DOHH2 (cell line): ENCODE results near the gene PACSIN1.

Experiments
- H3F3A ChIP-seq: fragments of 200-600 bp; sonication (generic), shearing (Covaris generic); 2 replicates; pipeline ENCODE4 v1.6.0; 2016; ENCODE audit warnings: antibody characterized with exemption, mild to moderate bottlenecking; ENCODE audit not compliant: control insufficient read depth, insufficient read depth
- H3K27ac ChIP-seq: fragments of 200-600 bp; sonication (generic); 2 replicates; pipeline ENCODE4 v1.5.1; 2014; ENCODE audit warnings: low read depth, mild to moderate bottlenecking, low read length, moderate library complexity
- H3K27me3 ChIP-seq: fragments of 200-600 bp; sonication (generic); 2 replicates; pipeline ENCODE4 v1.6.1; 2014; ENCODE audit warnings: mild to moderate bottlenecking, low read length, mixed read lengths; ENCODE audit not compliant: control insufficient read depth
- H3K36me3 ChIP-seq: fragments of 200-600 bp; sonication (generic); 2 replicates; pipeline ENCODE4 v1.6.1; 2014; ENCODE audit warnings: mild to moderate bottlenecking, low read length, moderate library complexity, mixed read lengths; ENCODE audit not compliant: control insufficient read depth
- H3K4me1 ChIP-seq: fragments of 200-600 bp; sonication (generic); 2 replicates; pipeline ENCODE4 v1.6.1; 2014; ENCODE audit warnings: mild to moderate bottlenecking, low read length, mixed read lengths; ENCODE audit not compliant: control insufficient read depth
- H3K4me2 ChIP-seq: fragments of 200-600 bp; sonication (generic); 2 replicates; pipeline ENCODE4 v1.6.0; 2014; ENCODE audit warnings: mild to moderate bottlenecking, low read length, moderate library complexity
- H3K4me3 ChIP-seq: fragments of 200-600 bp; sonication (generic); 2 replicates; pipeline ENCODE4 v1.5.1; 2014; ENCODE audit warnings: mild to moderate bottlenecking, low read length, mixed read lengths
- H3K79me2 ChIP-seq: fragments of 200-600 bp; sonication (generic); 2 replicates; pipeline ENCODE4 v1.6.1; 2014; ENCODE audit warnings: mild to moderate bottlenecking, low read length, mixed read lengths; ENCODE audit not compliant: control insufficient read depth
- H3K9me2 ChIP-seq: fragments of 200-600 bp; sonication (generic); replicated peaks from 2 replicates; pipeline ENCODE4 v1.6.1; 2014; ENCODE audit warnings: mild to moderate bottlenecking, low read length, mixed read lengths; ENCODE audit not compliant: control insufficient read depth
- H3K9me3 ChIP-seq: fragments of 200-600 bp; sonication (generic); 2 replicates; pipeline ENCODE4 v1.6.1; 2014; ENCODE audit warnings: antibody characterized with exemption, low read length, mixed read lengths; ENCODE audit not compliant: control insufficient read depth, insufficient read depth
- H4K20me1 ChIP-seq: fragments of 200-600 bp; sonication (generic); 2 replicates; pipeline ENCODE4 v1.6.0; 2014; ENCODE audit warnings: low read depth, mild to moderate bottlenecking, antibody characterized with exemption, low read length, moderate library complexity; ENCODE audit not compliant: control insufficient read depth, insufficient read depth
- CTCF ChIP-seq: fragments of 200-600 bp; sonication (generic); IDR thresholded peaks from one replicate; pipeline ENCODE4 v1.5.1; 2014; ENCODE audit warnings: antibody characterized with exemption, mild to moderate bottlenecking, low read depth, low read length; ENCODE audit not compliant: poor library complexity, severe bottlenecking
- EZH2phosphoT487 ChIP-seq: fragments of 200-600 bp; sonication (generic); IDR thresholded peaks from 2 replicates; pipeline ENCODE4 v1.6.1; 2017; ENCODE audit warnings: borderline replicate concordance, mild to moderate bottlenecking, antibody characterized with exemption, low read length, moderate library complexity, mixed read lengths

PACSIN1 gene

GRCh38 chr6:34534146-34534545 lies 68.3 kb downstream of the PACSIN1 start:
- Histone ChIP-seq H3K27ac (no peak overlapping the region), H4K20me1 (no peaks in the 10 kb centered on the region), H3K79me2 (no peaks in the 10 kb centered on the region)

GRCh38 chr6:34534656-34535055 lies 68.8 kb downstream of the PACSIN1 start:
- no peak for TF ChIP-seq CTCF
- no peak for TF ChIP-seq EZH2phosphoT487
- no peak overlapping the region for H3K27ac ChIP-seq
- H3K27me3 ChIP-seq = no peaks in the 10 kb centered on the region

More at GRCh38 chr6:34534146-34534545, 68.3 kb downstream of the PACSIN1 start:
- no peak overlapping the region for H3K4me3 ChIP-seq
- H3K4me1 ChIP-seq = no peaks in the 10 kb centered on the region
- H3F3A ChIP-seq = no peaks in the 10 kb centered on the region
- no peaks in the 10 kb centered on the region for H3K9me2 ChIP-seq
- TF ChIP-seq CTCF (no peak), EZH2phosphoT487 (no peak)
- H3K4me2 ChIP-seq = no peak overlapping the region
- H3K36me3 ChIP-seq = no peaks in the 10 kb centered on the region
- H3K9me3 ChIP-seq = no peaks in the 10 kb centered on the region
- H3K27me3 ChIP-seq = no peaks in the 10 kb centered on the region

GRCh38 chr6:34535199-34535598 lies 69.3 kb downstream of the PACSIN1 start:
- H3K27me3 ChIP-seq = no peaks in the 10 kb centered on the region
- H3K4me1 ChIP-seq = no peaks in the 10 kb centered on the region
- no peaks in the 10 kb centered on the region for H3K9me2 ChIP-seq
- H3K9me3 ChIP-seq = no peaks in the 10 kb centered on the region
- no peak for TF ChIP-seq CTCF
- TF ChIP-seq EZH2phosphoT487 = no peak
- H4K20me1 ChIP-seq = no peaks in the 10 kb centered on the region
- H3K4me2 ChIP-seq = no peak overlapping the region
- no peaks in the 10 kb centered on the region for H3F3A ChIP-seq
- H3K4me3 ChIP-seq = no peak overlapping the region
- no peak overlapping the region for H3K27ac ChIP-seq
- H3K36me3 ChIP-seq = no peaks in the 10 kb centered on the region
- no peaks in the 10 kb centered on the region for H3K79me2 ChIP-seq

More at GRCh38 chr6:34534656-34535055, 68.8 kb downstream of the PACSIN1 start:
- Histone ChIP-seq H3K4me2 (no peak overlapping the region), H3K4me3 (no peak overlapping the region), H3F3A (no peaks in the 10 kb centered on the region), H3K4me1 (no peaks in the 10 kb centered on the region), H3K36me3 (no peaks in the 10 kb centered on the region), H3K9me3 (no peaks in the 10 kb centered on the region), H4K20me1 (no peaks in the 10 kb centered on the region), H3K79me2 (no peaks in the 10 kb centered on the region), H3K9me2 (no peaks in the 10 kb centered on the region)
